Measurements from ENCODE around the gene EFCAB6.

The EFCAB6 gene

GRCh38 chr22:43642319-43643206, 169.5 kb downstream of the EFCAB6 start:
- no peaks in the 10 kb centered on the region for H3K36me3 ChIP-seq (ENCODE audit: insufficient read depth, low read length)
- ATAC-seq (ENCODE audit: insufficient read depth, low read depth) (no peak), DNase-seq (no peak)
- no peak overlapping the region for H2AFZ ChIP-seq (ENCODE audit: low read depth, low read length)
- peaks cover 3% of the 10 kb centered on the region for H3K27me3 ChIP-seq (ENCODE audit: insufficient read depth, low read length, poor library complexity)
- H3K4me1 ChIP-seq (ENCODE audit: insufficient read depth, low read length), result no peaks in the 10 kb centered on the region
- H3K4me3 ChIP-seq (ENCODE audit: low read depth in 1 of 2, low read length in 2 of 2), result no peak overlapping the region
- no peaks in the 10 kb centered on the region for H4K20me1 ChIP-seq (ENCODE audit: insufficient read depth, low read length)
- H3K27ac ChIP-seq (ENCODE audit: low read length), result no peak overlapping the region
- peaks cover 7% of the 10 kb centered on the region for H3K9me3 ChIP-seq (ENCODE audit: insufficient read depth, low read length, severe bottlenecking)
- H3K4me2 ChIP-seq (ENCODE audit: insufficient read depth, low read length), result no peak overlapping the region
- TF ChIP-seq EZH2 (IDR thresholded peaks at IDR 0.05; ENCODE audit: borderline replicate concordance, low read depth, low read length, severe bottlenecking), result no peak
- no peak for TF ChIP-seq CTCF (IDR thresholded peaks at IDR 0.05; ENCODE audit: borderline replicate concordance, extremely low read depth, low read length, poor library complexity, severe bottlenecking)
- no peak overlapping the region for H3K9ac ChIP-seq (ENCODE audit: low read depth, low read length)
- H3K79me2 ChIP-seq (ENCODE audit: insufficient read depth, low read length), result no peaks in the 10 kb centered on the region

GRCh38 chr22:43639228-43639948, 172.7 kb downstream of the EFCAB6 start:
- Histone ChIP-seq H3K4me3 (ENCODE audit: low read depth in 1 of 2, low read length in 2 of 2) (no peak overlapping the region), H4K20me1 (ENCODE audit: insufficient read depth, low read length) (no peaks in the 10 kb centered on the region), H3K4me2 (ENCODE audit: insufficient read depth, low read length) (no peak overlapping the region), H2AFZ (ENCODE audit: low read depth, low read length) (no peak overlapping the region), H3K27ac (ENCODE audit: low read length) (no peak overlapping the region), H3K36me3 (ENCODE audit: insufficient read depth, low read length) (no peaks in the 10 kb centered on the region), H3K9me3 (ENCODE audit: insufficient read depth, low read length, severe bottlenecking) (peaks cover 7% of the 10 kb centered on the region), H3K4me1 (ENCODE audit: insufficient read depth, low read length) (no peaks in the 10 kb centered on the region), H3K27me3 (ENCODE audit: insufficient read depth, low read length, poor library complexity) (no peaks in the 10 kb centered on the region), H3K9ac (ENCODE audit: low read depth, low read length) (no peak overlapping the region), H3K79me2 (ENCODE audit: insufficient read depth, low read length) (no peaks in the 10 kb centered on the region)
- TF ChIP-seq EZH2 (IDR thresholded peaks at IDR 0.05; ENCODE audit: borderline replicate concordance, low read depth, low read length, severe bottlenecking), result no peak
- DNase-seq (no peak), ATAC-seq (ENCODE audit: insufficient read depth, low read depth) (no peak)

- no peaks in the 10 kb centered on the region for H3K36me3 ChIP-seq (ENCODE audit: insufficient read depth, low read length)
- DNase-seq (no peak), ATAC-seq (ENCODE audit: insufficient read depth, low read depth) (no peak)
- H3K4me2 ChIP-seq (ENCODE audit: insufficient read depth, low read length), result no peak overlapping the region
- H3K9me3 ChIP-seq (ENCODE audit: insufficient read depth, low read length, severe bottlenecking), result peaks cover 7% of the 10 kb centered on the region
- no peak overlapping the region for H2AFZ ChIP-seq (ENCODE audit: low read depth, low read length)
- H3K4me1 ChIP-seq (ENCODE audit: insufficient read depth, low read length), result no peaks in the 10 kb centered on the region
- H3K79me2 ChIP-seq (ENCODE audit: insufficient read depth, low read length), result no peaks in the 10 kb centered on the region
- H3K9ac ChIP-seq (ENCODE audit: low read depth, low read length), result no peak overlapping the region
- no peak overlapping the region for H3K4me3 ChIP-seq (ENCODE audit: low read depth in 1 of 2, low read length in 2 of 2)
- TF ChIP-seq CTCF (IDR thresholded peaks at IDR 0.05; ENCODE audit: borderline replicate concordance, extremely low read depth, low read length, poor library complexity, severe bottlenecking), result no peak
- TF ChIP-seq EZH2 (IDR thresholded peaks at IDR 0.05; ENCODE audit: borderline replicate concordance, low read depth, low read length, severe bottlenecking), result no peak
- H3K27ac ChIP-seq (ENCODE audit: low read length), result no peak overlapping the region
- no peaks in the 10 kb centered on the region for H4K20me1 ChIP-seq (ENCODE audit: insufficient read depth, low read length)
- no peaks in the 10 kb centered on the region for H3K27me3 ChIP-seq (ENCODE audit: insufficient read depth, low read length, poor library complexity)
Measured at GRCh38 chr22:43637275-43638260, 174.5 kb downstream of the EFCAB6 start.
